NCI-H2081 (cell line): ENCODE data around the gene RAB40C.

Experiments
- DNase-seq, 2 experiments: peaks; one replicate each; lab custom pipeline; 2025; lab: John Stamatoyannopoulos, UW

RAB40C gene

DNA sequence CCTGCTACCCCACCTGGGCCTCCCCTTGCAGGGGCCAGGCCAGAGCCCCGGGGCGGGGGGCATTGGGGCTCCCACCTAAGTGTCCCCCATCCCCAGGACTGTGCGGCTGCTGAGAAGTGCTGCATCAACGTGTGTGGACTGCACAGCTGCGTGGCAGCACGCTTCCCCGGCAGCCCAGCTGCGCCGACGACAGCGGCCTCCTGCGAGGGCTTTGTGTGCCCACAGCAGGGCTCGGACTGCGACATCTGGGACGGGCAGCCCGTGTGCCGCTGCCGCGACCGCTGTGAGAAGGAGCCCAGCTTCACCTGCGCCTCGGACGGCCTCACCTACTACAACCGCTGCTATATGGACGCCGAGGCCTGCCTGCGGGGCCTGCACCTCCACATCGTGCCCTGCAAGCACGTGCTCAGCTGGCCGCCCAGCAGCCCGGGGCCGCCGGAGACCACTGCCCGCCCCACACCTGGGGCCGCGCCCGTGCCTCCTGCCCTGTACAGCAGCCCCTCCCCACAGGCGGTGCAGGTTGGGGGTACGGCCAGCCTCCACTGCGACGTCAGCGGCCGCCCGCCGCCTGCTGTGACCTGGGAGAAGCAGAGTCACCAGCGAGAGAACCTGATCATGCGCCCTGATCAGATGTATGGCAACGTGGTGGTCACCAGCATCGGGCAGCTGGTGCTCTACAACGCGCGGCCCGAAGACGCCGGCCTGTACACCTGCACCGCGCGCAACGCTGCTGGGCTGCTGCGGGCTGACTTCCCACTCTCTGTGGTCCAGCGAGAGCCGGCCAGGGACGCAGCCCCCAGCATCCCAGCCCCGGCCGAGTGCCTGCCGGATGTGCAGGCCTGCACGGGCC is 42.8 kb downstream of the RAB40C start:
- peak in 1 of 2 experiments; percentile 13 for DNase-seq

DNA sequence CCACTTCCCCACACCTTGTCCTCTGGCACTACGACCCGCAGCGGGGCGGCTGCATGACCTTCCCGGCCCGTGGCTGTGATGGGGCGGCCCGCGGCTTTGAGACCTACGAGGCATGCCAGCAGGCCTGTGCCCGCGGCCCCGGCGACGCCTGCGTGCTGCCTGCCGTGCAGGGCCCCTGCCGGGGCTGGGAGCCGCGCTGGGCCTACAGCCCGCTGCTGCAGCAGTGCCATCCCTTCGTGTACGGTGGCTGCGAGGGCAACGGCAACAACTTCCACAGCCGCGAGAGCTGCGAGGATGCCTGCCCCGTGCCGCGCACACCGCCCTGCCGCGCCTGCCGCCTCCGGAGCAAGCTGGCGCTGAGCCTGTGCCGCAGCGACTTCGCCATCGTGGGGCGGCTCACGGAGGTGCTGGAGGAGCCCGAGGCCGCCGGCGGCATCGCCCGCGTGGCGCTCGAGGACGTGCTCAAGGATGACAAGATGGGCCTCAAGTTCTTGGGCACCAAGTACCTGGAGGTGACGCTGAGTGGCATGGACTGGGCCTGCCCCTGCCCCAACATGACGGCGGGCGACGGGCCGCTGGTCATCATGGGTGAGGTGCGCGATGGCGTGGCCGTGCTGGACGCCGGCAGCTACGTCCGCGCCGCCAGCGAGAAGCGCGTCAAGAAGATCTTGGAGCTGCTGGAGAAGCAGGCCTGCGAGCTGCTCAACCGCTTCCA is 43.6 kb downstream of the RAB40C start:
- no peak for DNase-seq

DNA sequence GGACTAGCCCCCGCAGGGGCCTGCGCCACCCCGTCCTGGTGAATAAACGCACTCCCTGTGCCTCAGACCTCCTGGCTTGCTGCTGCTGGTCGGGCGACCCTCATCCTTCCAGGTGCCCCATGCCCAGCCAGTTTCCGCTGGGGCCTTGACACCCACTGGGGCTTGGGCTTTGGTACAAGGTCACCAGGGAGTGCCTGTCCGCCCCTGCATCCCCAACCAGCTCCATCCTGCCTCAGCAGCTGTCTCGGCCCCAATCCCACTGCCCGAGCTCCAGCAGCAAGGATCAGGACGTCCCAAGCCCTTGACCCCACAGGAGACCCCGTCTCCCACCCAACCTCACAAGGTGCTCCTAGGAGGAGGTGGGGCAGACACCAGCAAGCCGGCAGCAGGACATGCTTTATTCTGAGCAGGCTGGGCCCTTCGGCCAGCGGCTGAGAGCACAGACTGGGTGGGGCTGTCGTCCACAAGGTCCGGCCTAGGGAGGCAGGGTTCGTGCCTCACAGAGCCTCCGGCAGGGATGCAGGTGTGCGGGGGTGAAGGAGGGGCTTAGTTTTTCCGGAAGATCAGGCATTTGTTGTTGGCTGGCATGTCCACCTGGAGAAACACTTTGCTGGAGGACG is 44.3 kb downstream of the RAB40C start:
- DNase-seq, result no peak

GRCh38 chr16:634996-635395 is 45.1 kb downstream of the RAB40C start:
- no peak for DNase-seq

- no peak for DNase-seq
Measured at GRCh38 chr16:635573-636205, 45.8 kb downstream of the RAB40C start.

- peak; percentile 93 to 94 for DNase-seq
Measured at GRCh38 chr16:636206-637080, 46.6 kb downstream of the RAB40C start, which contains the start of gene METTL26. METTL26 (minus strand) TSS chr16:636305; CDS start chr16:636290, 15 bp downstream.

DNA sequence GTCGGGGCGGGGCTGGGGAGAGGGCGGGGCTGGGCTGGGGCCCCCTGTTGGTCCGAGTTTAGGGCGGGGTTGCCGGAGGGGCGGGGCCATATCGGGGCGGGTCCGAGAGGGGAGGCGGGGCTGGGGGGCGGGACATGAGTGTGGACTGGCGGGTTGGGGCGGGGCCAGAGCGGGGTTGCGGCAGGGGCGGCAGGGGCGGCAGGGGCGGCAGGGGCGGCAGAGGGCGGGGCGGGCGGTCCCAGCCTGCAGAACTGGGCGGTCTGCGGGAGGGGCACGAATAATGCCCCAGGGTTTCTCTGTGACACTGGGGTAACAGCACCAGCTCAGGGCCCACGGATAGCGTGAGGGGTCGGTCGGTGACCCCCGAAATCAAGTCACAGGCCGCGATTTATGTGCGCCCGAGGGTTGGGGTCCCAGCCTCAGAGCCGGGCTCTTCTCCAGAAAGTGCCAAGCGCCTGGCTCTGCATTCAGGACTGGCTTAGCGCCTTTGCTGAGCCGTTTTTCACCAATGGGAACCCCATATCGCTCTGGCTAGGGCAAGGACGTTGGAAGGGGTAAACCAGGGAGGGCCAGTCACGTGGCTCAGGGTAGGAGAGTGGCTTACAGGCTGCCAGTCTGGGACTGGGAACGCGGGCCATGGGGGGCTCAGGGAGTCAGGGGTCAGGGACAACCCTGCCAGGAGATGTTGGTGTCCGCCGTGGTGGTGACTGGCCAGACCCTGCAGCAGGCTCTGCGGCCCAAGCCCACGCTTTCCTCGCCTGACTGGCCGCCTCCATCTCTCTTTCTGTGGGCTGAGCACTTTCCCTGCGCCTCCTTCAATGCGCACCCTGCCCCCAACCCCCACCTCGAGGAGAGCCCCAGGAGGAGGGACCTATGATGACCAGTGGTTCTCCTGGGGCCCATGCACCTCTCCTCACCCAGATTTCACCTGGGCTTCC is 47.5 kb downstream of the RAB40C start:
- peak in 1 of 2 experiments; percentile 81 for DNase-seq

DNA sequence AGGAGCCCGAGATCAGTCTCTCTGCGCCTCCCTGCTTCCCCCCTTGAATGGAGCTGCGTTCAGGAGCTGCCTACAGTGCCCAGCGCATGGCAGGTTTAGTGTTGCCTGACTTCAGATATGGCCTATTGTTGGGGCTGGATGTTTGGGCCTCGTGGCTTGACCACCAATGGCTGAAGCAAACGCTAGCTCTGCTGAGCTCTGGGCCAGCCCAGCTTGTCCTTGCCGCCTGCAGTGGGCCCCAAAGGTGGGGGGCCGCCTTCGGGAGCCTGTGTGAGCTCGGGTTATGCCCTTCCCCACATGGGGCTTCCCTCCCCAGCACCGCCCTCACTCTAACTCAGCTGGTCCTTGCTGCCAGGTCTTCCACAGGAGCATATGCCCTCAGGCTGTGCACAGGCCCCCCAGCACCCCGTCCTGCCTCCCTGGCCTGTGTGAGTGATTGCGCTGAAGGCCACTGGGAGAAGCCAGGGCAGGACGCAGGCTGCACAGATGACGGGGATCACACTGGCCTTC is 48.2 kb downstream of the RAB40C start:
- DNase-seq, result no peak

DNA sequence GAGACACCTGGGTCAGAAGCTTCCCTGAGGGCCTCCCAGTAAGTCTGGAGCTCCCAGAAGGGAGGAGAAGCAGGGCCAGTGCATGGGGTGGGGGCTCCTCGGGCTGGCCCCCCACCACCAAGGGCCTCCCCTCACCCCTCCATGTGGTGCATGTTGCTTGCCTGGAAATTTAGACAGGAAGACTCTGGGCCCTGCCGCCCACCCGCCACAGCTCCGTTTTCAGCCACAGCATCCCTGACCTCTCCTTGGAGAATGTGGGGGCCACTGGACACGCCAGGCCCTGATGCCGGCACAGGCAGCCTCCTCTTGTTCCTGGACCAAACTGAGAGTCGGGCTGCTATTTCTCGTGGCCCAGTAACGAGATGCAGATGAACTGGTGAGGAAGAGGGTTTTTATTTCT is 49.0 kb downstream of the RAB40C start:
- no peak for DNase-seq

- no peak for DNase-seq
Measured at GRCh38 chr16:640614-641013, 50.7 kb downstream of the RAB40C start.

GRCh38 chr16:641326-642188 is 51.7 kb downstream of the RAB40C start, which contains the start of gene MCRIP2:
MCRIP2 (plus strand) TSS chr16:641828; CDS start chr16:641992, 164 bp downstream.
- DNase-seq, result peak; percentile 71 to 80

DNA sequence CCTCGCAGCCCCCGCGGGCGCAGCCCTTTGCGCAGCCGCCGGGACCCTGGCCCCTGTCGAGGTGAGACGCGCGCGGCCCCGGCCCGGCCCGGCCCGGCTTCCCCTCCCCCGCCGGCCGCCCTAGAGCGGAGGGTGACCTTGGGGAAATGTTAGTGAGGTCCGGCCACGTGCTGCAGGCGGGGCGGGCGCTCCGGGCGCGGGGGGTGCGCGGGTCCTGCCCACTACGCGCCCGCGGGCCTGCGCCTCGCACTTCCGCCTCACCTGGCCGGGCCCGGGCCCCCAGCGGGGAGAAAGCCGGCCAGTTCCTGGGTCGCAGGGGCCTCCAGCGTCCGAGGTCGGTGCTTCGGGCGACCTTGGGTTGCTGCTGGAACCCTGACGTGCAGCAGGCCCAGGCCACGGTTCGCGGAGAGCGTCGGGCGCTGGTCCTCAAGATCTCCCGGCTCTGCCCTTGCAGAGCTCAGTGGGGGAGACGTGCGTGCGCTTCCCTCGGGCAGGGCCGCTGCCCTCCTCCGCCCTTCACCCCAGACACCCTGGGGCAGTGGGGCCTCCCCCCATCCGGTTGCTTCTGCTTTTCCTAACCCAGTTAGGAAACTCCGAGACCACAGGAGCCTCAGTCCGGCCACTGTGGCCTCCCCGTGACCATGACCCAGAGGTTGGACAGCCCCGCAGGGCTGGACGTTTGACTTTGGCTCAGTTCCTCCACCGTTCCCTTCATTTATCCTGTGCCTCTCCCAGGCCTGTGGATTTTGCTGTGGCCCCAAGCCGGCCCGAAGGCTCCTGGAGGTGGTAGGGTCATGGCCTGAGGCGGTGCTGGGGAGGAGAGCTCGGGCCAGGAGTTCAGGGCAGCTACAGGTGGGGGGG is 52.6 kb downstream of the RAB40C start:
- peak in 1 of 2 experiments; percentile 33 for DNase-seq

- no peak for DNase-seq
Measured at GRCh38 chr16:643050-643368, 53.1 kb downstream of the RAB40C start.

- DNase-seq, result no peak
Measured at GRCh38 chr16:644556-644955, 54.7 kb downstream of the RAB40C start.

DNA sequence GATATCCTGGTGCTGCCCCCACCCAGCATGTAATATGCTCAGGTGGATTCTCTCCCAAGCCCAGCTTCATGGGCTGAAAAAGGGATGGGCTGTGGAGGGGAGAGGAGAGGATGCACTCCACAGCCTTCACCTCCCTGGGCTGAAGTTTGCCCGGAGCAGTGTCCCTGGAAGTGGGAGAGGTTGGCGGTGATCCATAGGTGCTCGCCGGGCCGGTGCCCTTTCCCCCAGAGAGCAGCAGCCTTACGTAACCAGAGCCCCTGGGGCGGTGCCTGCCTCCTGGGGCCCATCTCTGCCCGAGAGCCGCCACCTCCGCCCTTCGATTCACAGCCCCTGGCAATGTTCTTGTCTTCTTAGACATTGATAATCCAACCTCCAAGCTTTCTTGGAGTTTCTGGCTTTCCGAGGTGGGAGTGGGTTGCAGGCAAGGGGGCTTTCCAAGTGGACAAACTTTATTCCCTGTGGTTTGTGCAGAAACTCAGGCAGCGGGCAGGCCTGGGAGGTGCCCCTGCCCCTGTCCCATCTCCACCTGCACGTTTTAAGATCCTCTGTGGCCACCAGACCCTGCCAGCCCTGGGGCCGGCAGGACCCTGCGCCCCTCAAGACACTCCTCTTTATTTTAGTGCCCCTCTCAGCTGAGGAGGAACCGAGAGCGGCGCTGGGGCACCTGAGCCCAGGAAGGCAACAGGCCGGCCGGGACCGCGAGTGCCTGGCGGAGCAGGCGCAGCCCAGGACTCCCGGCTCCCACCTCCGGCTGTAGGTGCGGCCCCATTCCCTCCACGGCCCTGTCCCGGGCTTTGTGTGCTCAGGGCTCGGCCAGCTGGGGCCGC is 56.2 kb downstream of the RAB40C start:
- DNase-seq, result no peak

DNA sequence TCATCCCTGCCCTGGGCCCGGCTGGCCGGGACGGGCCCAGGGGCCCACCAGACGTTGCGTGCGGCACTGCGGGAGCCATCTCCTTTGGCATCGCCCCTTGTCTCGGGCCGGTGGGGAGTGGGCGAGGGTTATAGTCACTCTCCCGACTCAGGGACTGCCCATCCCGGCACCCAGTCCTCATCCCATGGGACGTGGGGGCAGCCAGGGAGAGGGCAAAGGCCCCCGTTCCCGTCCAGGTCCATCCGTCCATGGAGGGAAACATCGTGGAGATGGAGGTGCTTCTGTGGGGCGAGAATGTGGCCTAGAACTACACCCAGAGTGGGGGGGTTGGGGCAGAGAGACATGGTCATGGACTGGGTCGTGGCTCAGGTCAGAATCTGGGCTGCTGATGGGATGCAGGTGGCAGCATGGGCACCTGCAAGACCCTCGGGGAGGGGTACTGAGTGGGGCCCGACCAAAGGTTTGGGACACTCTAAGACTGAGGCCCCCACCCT is 56.9 kb downstream of the RAB40C start:
- DNase-seq, result no peak
